Vein endothelial cell (primary cell): ENCODE data around the gene KCNJ1. TPM values are rescaled to one million over a fixed set of nuclear protein-coding genes. Genes with fewer than 3 reads are reported as not detected.

Experiments used
- total RNA-seq: library from RNA; depleted of rRNA; stranded (reverse); fragments of >200 nt; gene quantifications from 2 replicates; pipeline ENCODE4 v1.2.3, GENCODE V29; 2012

KCNJ1 gene
- total RNA-seq, result 0.33 TPM in 1 of 2 replicates, not detected in the other

GRCh38 chr11:128867277-128867676 lies at the start of gene KCNJ1:
KCNJ1 (minus strand) TSS chr11:128867296; CDS start chr11:128840243, 27,053 bp downstream.

GRCh38 chr11:128890543-128891368 lies 23.7 kb upstream of the KCNJ1 start, which contains the start of gene KCNJ5:
KCNJ5 (plus strand) TSS chr11:128891356; CDS start chr11:128911274, 19,918 bp downstream.

Other genes starting within 250 kb of the KCNJ1 start
- 164 and 229 TPM in 2 replicates for gene FLI1, start 173.2 kb downstream of the KCNJ1 start, total RNA-seq
- gene KCNJ5, start 24.1 kb upstream of the KCNJ1 start, total RNA-seq, result not detected in 2 replicates
- not detected in 2 replicates for gene TP53AIP1, start 75.6 kb upstream of the KCNJ1 start, total RNA-seq